C4-2B (cell line): ENCODE results near the gene TLE2.

Source experiments
- CTCF ChIP-seq: fragments of 450-650 bp; conservative IDR thresholded peaks from 2 replicates; pipeline ENCODE4 v1.5.1; 2017; ENCODE audit warnings: mild to moderate bottlenecking
- ZFX ChIP-seq: fragments of 450-650 bp; IDR thresholded peaks from 2 replicates; pipeline ENCODE4 v1.6.1; 2017

GRCh38 chr19:3013263-3013725 is 15.8 kb downstream of the TLE2 start:
- TF ChIP-seq CTCF: no peak
- no peak for TF ChIP-seq ZFX
